ENCODE results near the gene ERMP1.

- no peak for TF ChIP-seq CTCF (IDR thresholded peaks at IDR 0.05)
- no peak for TF ChIP-seq POLR2AphosphoS5 (IDR thresholded peaks at IDR 0.05)
- no peak for TF ChIP-seq POLR2A (IDR thresholded peaks at IDR 0.05)
- TF ChIP-seq EP300 (IDR thresholded peaks at IDR 0.05) = no peak
Observed at GRCh38 chr9:5800969-5801738, 31.8 kb downstream of the ERMP1 start.
